ENCODE results near the gene CORO1A.

DNA sequence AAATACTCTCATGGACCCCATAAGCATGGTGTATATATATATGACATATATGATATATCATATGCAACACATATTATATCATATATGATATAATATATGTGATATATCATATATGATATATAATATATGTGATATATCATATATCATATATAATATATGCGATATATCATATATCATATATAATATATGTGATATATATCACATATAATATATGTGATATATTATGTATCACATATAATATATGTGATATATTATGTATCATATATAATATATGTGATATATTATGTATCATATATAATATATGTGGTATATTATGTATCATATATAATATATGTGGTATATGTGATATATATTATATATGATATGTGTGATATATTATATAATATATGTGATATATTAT lies 38.5 kb upstream of the CORO1A start:
- TF ChIP-seq, protein P1, sequence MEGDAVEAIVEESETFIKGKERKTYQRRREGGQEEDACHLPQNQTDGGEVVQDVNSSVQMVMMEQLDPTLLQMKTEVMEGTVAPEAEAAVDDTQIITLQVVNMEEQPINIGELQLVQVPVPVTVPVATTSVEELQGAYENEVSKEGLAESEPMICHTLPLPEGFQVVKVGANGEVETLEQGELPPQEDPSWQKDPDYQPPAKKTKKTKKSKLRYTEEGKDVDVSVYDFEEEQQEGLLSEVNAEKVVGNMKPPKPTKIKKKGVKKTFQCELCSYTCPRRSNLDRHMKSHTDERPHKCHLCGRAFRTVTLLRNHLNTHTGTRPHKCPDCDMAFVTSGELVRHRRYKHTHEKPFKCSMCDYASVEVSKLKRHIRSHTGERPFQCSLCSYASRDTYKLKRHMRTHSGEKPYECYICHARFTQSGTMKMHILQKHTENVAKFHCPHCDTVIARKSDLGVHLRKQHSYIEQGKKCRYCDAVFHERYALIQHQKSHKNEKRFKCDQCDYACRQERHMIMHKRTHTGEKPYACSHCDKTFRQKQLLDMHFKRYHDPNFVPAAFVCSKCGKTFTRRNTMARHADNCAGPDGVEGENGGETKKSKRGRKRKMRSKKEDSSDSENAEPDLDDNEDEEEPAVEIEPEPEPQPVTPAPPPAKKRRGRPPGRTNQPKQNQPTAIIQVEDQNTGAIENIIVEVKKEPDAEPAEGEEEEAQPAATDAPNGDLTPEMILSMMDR (IDR thresholded peaks at IDR 0.05; ENCODE audit: low read depth, low read length): no peak
- no peak for TF ChIP-seq EZH2phosphoT487 (IDR thresholded peaks at IDR 0.05; ENCODE audit: low read depth)
